NT2/D1 (cell line): ENCODE measurements around the gene CRYBG1.

Source experiments
- DNase-seq: peaks from one replicate; pipeline ENCODE4 v3.0.0-alpha.2; 2011; ENCODE audit warnings: low read depth, low spot score
- H3K27me3 ChIP-seq: 2 replicates; pipeline ENCODE4 v1.6.0; 2011; ENCODE audit warnings: mild to moderate bottlenecking; ENCODE audit not compliant: insufficient read length, insufficient read depth
- H3K36me3 ChIP-seq: 2 replicates; pipeline ENCODE4 v1.6.1; 2011; ENCODE audit warnings: mild to moderate bottlenecking, low read length, mixed read lengths; ENCODE audit not compliant: insufficient read depth, insufficient read length
- H3K4me1 ChIP-seq: 2 replicates; pipeline ENCODE4 v1.5.1; 2011; ENCODE audit not compliant: insufficient read depth, insufficient read length
- H3K4me3 ChIP-seq: 2 replicates; pipeline ENCODE4 v1.5.1; 2011; ENCODE audit warnings: low read depth; ENCODE audit not compliant: insufficient read length
- H3K9ac ChIP-seq: 2 replicates; pipeline ENCODE4 v1.6.0; 2011; ENCODE audit warnings: low read depth; ENCODE audit not compliant: insufficient read length
- H3K9me3 ChIP-seq: 2 replicates; pipeline ENCODE4 v1.5.1; 2011; ENCODE audit warnings: mild to moderate bottlenecking, low read length; ENCODE audit not compliant: insufficient read depth
- SUZ12 ChIP-seq: IDR thresholded peaks from 2 replicates; pipeline ENCODE4 v1.6.1; 2011; ENCODE audit not compliant: insufficient read length, insufficient read depth; ENCODE audit errors: extremely low read depth
- YY1 ChIP-seq: IDR thresholded peaks from 2 replicates; pipeline ENCODE4 v1.6.1; 2011; ENCODE audit not compliant: insufficient read length, insufficient read depth
- ZNF274 ChIP-seq: IDR thresholded peaks from 2 replicates; pipeline ENCODE4 v1.6.1; 2011; ENCODE audit warnings: mild to moderate bottlenecking, low read depth, low read length

Gene CRYBG1

DNA sequence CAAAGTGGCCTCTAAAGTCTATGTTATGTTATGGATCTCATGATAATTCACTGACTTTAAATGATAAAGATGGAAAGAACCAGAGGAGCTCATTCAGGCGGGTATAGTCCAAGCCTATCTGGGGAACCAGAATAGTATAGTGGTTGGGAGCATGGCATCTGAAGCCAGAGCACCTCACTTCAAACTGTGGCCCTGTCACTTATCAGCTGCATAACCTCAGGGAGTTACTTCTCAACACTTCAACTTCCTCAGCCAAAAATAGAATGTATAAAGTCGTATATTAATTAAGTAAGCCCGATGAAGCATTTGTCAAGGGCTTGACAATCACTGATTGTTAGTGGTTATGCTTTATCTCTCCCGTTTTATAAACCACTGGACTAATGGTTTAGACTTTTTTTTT is 156.1 kb downstream of the CRYBG1 start:
- H3K4me3 ChIP-seq = no peak overlapping the region
- H3K9me3 ChIP-seq = no peaks in the 10 kb centered on the region
- H3K27me3 ChIP-seq = peaks cover 37% of the 10 kb centered on the region
- H3K9ac ChIP-seq = no peak overlapping the region
- DNase-seq = no peak
- TF ChIP-seq SUZ12 (no peak), YY1 (no peak), ZNF274 (no peak)
- H3K36me3 ChIP-seq = no peaks in the 10 kb centered on the region
- no peaks in the 10 kb centered on the region for H3K4me1 ChIP-seq

DNA sequence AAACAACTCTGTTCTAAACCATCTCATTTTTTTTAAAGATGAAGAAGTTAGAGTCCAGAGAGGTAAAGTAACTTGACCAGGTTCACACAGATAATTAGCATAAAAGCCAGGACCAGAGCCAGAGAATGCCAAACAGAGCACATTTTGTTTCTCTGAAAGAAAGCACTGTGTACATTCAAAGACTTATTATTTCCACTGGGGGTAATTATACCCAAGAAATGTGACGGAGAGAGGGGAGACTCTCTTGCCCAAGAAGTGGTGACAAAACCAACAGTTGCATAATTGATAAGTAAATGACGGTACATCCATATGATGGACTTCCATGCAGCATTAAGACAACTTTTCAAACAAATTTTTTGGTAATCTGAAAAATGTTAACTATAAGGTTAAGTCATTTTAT is 157.2 kb downstream of the CRYBG1 start:
- Histone ChIP-seq H3K27me3 (peaks cover 26% of the 10 kb centered on the region), H3K36me3 (no peaks in the 10 kb centered on the region), H3K9ac (no peak overlapping the region), H3K4me1 (no peaks in the 10 kb centered on the region), H3K9me3 (no peaks in the 10 kb centered on the region), H3K4me3 (no peak overlapping the region)
- DNase-seq = no peak
- TF ChIP-seq ZNF274 (no peak), YY1 (no peak), SUZ12 (no peak)

DNA sequence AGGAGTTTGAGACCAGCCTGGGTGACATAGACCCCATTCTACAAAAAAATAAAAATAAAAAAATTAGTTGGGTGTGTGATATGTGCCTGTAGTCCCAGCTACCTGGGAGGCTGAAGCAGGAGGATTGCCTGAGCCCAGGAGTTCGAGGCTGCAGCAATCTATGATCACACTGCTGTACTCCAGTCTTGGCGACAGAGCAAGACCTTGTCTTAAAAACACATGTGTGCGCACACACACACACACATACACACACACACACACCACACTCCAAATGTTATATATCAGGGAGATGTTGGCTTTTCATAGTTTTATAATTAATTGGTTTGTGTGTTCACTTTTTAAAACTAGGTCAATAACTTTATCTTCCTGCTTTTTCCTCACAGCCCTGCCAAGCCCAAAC is 158.2 kb downstream of the CRYBG1 start:
- Histone ChIP-seq H3K4me3 (no peak overlapping the region), H3K9ac (no peak overlapping the region), H3K4me1 (no peaks in the 10 kb centered on the region), H3K27me3 (peaks cover 16% of the 10 kb centered on the region), H3K9me3 (no peaks in the 10 kb centered on the region), H3K36me3 (no peaks in the 10 kb centered on the region)
- no peak for DNase-seq
- TF ChIP-seq ZNF274 (no peak), SUZ12 (no peak), YY1 (no peak)

DNA sequence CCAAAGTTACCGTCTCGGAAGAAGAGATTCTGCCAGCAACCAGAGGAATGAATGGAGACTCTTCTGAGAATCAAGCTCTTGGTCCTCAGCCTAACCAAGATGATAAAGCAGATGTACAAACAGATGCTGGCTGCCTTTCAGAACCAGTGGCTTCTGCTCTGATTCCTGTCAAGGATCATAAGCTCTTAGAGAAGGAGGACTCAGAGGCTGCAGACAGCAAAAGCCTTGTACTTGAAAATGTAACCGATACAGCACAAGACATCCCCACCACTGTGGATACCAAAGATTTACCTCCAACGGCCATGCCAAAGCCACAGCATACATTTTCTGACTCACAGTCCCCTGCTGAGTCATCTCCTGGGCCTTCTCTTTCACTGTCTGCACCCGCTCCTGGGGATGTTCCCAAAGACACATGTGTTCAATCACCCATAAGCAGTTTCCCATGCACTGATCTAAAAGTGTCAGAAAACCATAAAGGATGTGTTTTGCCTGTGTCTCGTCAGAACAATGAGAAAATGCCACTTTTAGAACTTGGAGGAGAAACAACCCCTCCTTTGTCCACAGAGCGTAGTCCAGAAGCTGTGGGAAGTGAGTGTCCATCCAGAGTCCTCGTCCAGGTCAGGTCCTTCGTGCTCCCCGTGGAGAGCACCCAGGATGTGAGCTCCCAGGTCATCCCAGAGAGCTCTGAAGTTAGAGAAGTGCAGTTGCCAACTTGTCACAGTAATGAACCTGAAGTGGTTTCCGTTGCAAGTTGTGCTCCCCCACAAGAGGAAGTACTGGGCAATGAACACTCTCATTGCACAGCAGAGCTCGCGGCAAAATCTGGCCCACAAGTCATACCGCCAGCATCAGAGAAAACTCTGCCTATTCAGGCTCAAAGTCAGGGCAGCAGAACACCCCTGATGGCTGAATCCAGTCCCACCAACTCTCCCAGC is 159.2 kb downstream of the CRYBG1 start:
- no peaks in the 10 kb centered on the region for H3K9me3 ChIP-seq
- no peaks in the 10 kb centered on the region for H3K4me1 ChIP-seq
- no peak for DNase-seq
- H3K36me3 ChIP-seq = no peaks in the 10 kb centered on the region
- no peak overlapping the region for H3K9ac ChIP-seq
- H3K4me3 ChIP-seq = no peak overlapping the region
- H3K27me3 ChIP-seq = peaks cover 6% of the 10 kb centered on the region
- TF ChIP-seq ZNF274 = no peak
- no peak for TF ChIP-seq YY1
- TF ChIP-seq SUZ12 = no peak

DNA sequence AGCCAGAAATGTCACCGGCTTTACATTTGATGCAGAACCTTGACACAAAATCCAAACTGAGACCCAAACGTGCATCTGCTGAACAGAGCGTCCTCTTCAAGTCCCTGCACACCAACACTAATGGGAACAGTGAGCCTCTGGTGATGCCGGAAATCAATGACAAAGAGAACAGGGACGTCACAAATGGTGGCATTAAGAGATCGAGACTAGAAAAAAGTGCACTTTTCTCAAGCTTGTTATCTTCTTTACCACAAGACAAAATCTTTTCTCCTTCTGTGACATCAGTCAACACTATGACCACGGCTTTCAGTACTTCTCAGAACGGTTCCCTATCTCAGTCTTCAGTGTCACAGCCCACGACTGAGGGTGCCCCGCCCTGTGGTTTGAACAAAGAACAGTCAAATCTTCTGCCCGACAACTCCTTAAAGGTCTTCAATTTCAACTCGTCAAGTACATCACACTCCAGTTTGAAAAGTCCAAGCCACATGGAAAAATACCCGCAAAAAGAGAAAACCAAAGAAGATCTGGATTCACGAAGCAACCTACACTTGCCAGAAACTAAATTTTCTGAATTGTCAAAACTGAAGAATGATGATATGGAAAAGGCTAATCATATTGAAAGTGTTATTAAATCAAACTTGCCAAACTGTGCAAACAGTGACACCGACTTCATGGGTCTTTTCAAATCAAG is 160.3 kb downstream of the CRYBG1 start:
- Histone ChIP-seq H3K9me3 (no peaks in the 10 kb centered on the region), H3K9ac (no peak overlapping the region), H3K36me3 (no peaks in the 10 kb centered on the region), H3K4me3 (no peak overlapping the region), H3K27me3 (no peaks in the 10 kb centered on the region), H3K4me1 (no peaks in the 10 kb centered on the region)
- no peak for DNase-seq
- TF ChIP-seq ZNF274 = no peak
- no peak for TF ChIP-seq YY1
- no peak for TF ChIP-seq SUZ12

DNA sequence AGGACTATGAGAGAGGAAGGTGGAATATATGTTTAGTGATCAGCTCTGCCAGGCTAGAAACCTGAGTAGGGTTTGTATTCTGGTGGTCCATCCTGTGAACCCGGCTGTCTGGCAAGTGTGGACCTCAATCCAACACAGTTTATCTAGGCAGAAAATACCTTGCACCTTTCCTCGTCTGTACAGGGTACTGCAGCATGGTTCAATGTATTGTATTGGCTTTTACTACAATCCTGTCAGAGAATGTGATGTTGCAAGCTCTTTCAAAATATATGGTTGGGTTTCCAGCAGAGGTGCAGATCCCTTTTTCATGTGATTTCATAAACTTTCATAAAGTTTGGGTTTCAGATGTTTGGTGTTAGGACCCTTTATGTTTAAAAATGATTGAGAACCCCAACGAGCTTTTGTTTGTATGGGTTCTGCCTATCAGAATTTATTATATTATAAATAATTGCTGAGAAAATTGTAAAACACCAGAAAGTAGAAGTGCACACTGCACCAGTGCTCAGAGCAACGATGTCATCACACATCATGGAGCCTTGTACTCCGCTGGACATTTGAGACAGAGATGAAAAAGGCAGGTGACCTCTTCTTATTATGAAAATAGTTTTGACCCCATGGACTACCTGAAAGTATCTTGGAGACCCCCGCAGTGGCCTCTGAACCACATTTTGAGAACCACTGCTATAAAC is 162.2 kb downstream of the CRYBG1 start:
- no peaks in the 10 kb centered on the region for H3K9me3 ChIP-seq
- no peak overlapping the region for H3K9ac ChIP-seq
- no peaks in the 10 kb centered on the region for H3K27me3 ChIP-seq
- no peak overlapping the region for H3K4me3 ChIP-seq
- no peaks in the 10 kb centered on the region for H3K4me1 ChIP-seq
- no peak for DNase-seq
- TF ChIP-seq YY1 = no peak
- no peak for TF ChIP-seq ZNF274
- TF ChIP-seq SUZ12 = no peak
- H3K36me3 ChIP-seq = no peaks in the 10 kb centered on the region
